ENCODE measurements around the gene PPP1R13B. TPM values are rescaled to one million over a fixed set of nuclear protein-coding genes. Genes with fewer than 3 reads are reported as not detected.

PPP1R13B gene
- total RNA-seq, 4 donors from 2014 or later: 19.9 to 25.2 (median 23.6) TPM

- peaks cover 0 to 21% (median 11%) of the 10 kb centered on the region in 4 donors for H3K4me1 ChIP-seq
- H3K27ac ChIP-seq (replicated peaks in 1 of 4): no peak overlapping the region
- no peaks in the 10 kb centered on the region for H3K36me3 ChIP-seq
- H3K4me3 ChIP-seq: no peak overlapping the region
- 93% methylated on average over 3 of the region's 8 CpGs for WGBS
- intact Hi-C loops (cut with DNase I): no loop called here
- no peaks in the 10 kb centered on the region for H3K27me3 ChIP-seq
- H3K9me3 ChIP-seq: no peaks in the 10 kb centered on the region
- no peak for TF ChIP-seq POLR2AphosphoS5 (IDR thresholded peaks at IDR 0.05)
- no peak for TF ChIP-seq EP300 (IDR thresholded peaks at IDR 0.05)
- DNase-seq (ENCODE audit: extremely low spot score): no peak
Observed at GRCh38 chr14:103856105-103856504, 8.7 kb upstream of the PPP1R13B start.

GRCh38 chr14:103855734-103856095 lies 8.3 kb upstream of the PPP1R13B start:
- 40% methylated on average over 1 of the region's 6 CpGs for WGBS
- peaks cover 0 to 21% (median 11%) of the 10 kb centered on the region in 4 donors for H3K4me1 ChIP-seq
- no peak for DNase-seq (ENCODE audit: extremely low spot score)
- intact Hi-C loops (cut with DNase I): no loop called here
- no peak overlapping the region for H3K4me3 ChIP-seq
- no peaks in the 10 kb centered on the region for H3K27me3 ChIP-seq
- H3K36me3 ChIP-seq: no peaks in the 10 kb centered on the region
- H3K9me3 ChIP-seq: no peaks in the 10 kb centered on the region
- H3K27ac ChIP-seq (replicated peaks in 1 of 4): no peak overlapping the region
- TF ChIP-seq EP300 (IDR thresholded peaks at IDR 0.05) (no peak), POLR2AphosphoS5 (IDR thresholded peaks at IDR 0.05) (no peak)

GRCh38 chr14:103854822-103855733 lies 7.7 kb upstream of the PPP1R13B start:
- TF ChIP-seq POLR2AphosphoS5 (IDR thresholded peaks at IDR 0.05) (no peak), EP300 (IDR thresholded peaks at IDR 0.05) (no peak), POLR2A (IDR thresholded peaks at IDR 0.05; ENCODE audit: low read depth) (no peak)
- TF ChIP-seq, protein P1, sequence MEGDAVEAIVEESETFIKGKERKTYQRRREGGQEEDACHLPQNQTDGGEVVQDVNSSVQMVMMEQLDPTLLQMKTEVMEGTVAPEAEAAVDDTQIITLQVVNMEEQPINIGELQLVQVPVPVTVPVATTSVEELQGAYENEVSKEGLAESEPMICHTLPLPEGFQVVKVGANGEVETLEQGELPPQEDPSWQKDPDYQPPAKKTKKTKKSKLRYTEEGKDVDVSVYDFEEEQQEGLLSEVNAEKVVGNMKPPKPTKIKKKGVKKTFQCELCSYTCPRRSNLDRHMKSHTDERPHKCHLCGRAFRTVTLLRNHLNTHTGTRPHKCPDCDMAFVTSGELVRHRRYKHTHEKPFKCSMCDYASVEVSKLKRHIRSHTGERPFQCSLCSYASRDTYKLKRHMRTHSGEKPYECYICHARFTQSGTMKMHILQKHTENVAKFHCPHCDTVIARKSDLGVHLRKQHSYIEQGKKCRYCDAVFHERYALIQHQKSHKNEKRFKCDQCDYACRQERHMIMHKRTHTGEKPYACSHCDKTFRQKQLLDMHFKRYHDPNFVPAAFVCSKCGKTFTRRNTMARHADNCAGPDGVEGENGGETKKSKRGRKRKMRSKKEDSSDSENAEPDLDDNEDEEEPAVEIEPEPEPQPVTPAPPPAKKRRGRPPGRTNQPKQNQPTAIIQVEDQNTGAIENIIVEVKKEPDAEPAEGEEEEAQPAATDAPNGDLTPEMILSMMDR (IDR thresholded peaks at IDR 0.05): no peak
- H3K4me3 ChIP-seq: no peak overlapping the region
- H3K36me3 ChIP-seq: no peaks in the 10 kb centered on the region
- H3K4me1 ChIP-seq: peaks cover 0 to 21% (median 11%) of the 10 kb centered on the region in 4 donors
- 54% methylated on average over 17 of the region's 18 CpGs for WGBS
- H3K27ac ChIP-seq (replicated peaks in 1 of 4): peak overlapping the region in 3 of 4 donors; percentile 20 to 41 (median 40)
- DNase-seq (ENCODE audit: extremely low spot score): no peak
- intact Hi-C loops (cut with DNase I): no loop called here
- H3K9me3 ChIP-seq: no peaks in the 10 kb centered on the region
- H3K27me3 ChIP-seq: no peaks in the 10 kb centered on the region

- TF ChIP-seq, protein P1 (IDR thresholded peaks at IDR 0.05): no peak
- no peak for TF ChIP-seq EP300 (IDR thresholded peaks at IDR 0.05)
- TF ChIP-seq POLR2AphosphoS5 (IDR thresholded peaks at IDR 0.05): no peak
- TF ChIP-seq POLR2A (IDR thresholded peaks at IDR 0.05; ENCODE audit: low read depth): no peak
- Histone ChIP-seq H3K27me3 (no peaks in the 10 kb centered on the region), H3K4me1 (peaks cover 0 to 21% (median 11%) of the 10 kb centered on the region in 4 donors), H3K4me3 (no peak overlapping the region), H3K9me3 (no peaks in the 10 kb centered on the region), H3K27ac (replicated peaks in 1 of 4) (no peak overlapping the region), H3K36me3 (no peaks in the 10 kb centered on the region)
- intact Hi-C loops (cut with DNase I): no loop called here
- no peak for DNase-seq (ENCODE audit: extremely low spot score)
- 89% methylated on average over 13 of the region's 13 CpGs for WGBS
Observed at GRCh38 chr14:103854017-103854808, 6.8 kb upstream of the PPP1R13B start.

DNA sequence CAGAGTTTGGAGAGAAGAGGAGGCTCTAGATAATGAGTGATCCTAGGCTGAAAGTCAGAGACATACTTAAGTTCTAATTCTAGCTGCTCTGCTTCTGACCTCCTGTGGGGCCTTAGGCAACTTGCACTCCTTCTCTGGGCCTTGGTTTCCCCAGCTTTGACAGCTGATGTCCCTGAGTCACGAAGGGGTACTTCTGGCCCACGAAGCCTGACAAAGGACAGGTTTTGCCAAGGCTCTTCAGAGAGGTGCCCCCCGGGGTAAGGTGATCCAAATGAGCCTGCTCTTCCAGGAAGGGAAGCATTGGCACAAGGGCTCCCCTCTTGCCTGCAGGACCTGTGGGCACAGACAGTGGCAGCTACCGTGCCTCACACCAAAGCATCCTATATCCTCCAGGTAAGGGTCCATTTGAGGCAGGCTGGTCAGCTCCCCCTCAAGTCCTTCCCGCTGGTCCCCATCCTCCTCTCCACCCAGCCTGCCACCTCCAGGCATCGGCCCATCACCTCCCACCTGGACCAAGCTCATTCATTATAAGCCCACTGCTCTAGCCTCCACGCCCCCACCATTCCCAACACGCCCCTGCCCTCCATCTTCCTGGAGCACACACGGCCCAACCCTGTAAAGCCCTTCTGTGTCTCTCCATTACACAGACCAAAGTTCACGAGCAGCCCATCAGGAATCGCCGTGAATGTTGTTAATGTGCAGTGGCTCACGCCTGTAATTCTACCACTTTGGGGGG lies 1.9 kb upstream of the PPP1R13B start:
- H3K9me3 ChIP-seq: no peaks in the 10 kb centered on the region
- H3K4me1 ChIP-seq: peaks cover 22 to 29% (median 27%) of the 10 kb centered on the region in 4 donors
- H3K36me3 ChIP-seq: no peaks in the 10 kb centered on the region
- intact Hi-C loops (cut with DNase I): loop anchor here (5.0 kb wide), 1 partner anchor 42 kb away; no protein-coding TSS in a partner anchor
- no peak for TF ChIP-seq POLR2A (IDR thresholded peaks at IDR 0.05; ENCODE audit: low read depth)
- TF ChIP-seq, protein P1 (IDR thresholded peaks at IDR 0.05): no peak
- peak overlapping the region; percentile 83 to 88 (median 84) for H3K27ac ChIP-seq (replicated peaks in 1 of 4)
- no peak overlapping the region for H3K4me3 ChIP-seq
- 87% methylated on average over 11 of the region's 13 CpGs for WGBS
- no peak for DNase-seq (ENCODE audit: extremely low spot score)
- H3K27me3 ChIP-seq: no peaks in the 10 kb centered on the region
